Liver (tissue), 3 donors: ENCODE results near the gene UBE2D1.

Experiments used
- ATF3 ChIP-seq: IDR thresholded peaks from 2 replicates; pipeline ENCODE4 v1.6.1; 2016; ENCODE audit warnings: antibody characterized with exemption
- CTCF ChIP-seq: fragments of 150-350 bp; IDR thresholded peaks from 2 replicates; pipeline ENCODE4 v1.5.1; 2017; ENCODE audit warnings: improper control_type of control experiment, low read depth, low read length; ENCODE audit not compliant: missing input control
- EGR1 ChIP-seq, 2 donors: IDR thresholded peaks; 2 replicates each; pipeline ENCODE4 v1.6.1; 2016 to 2018; ENCODE audit warnings: antibody characterized with exemption in 2 of 2, low read depth in 2 of 2
- FOXA1 ChIP-seq: IDR thresholded peaks from 2 replicates; pipeline ENCODE4 v1.6.1; 2016; ENCODE audit warnings: antibody characterized with exemption
- GABPA ChIP-seq, 2 donors: IDR thresholded peaks in 1 of 2; conservative IDR thresholded peaks in 1 of 2; 2 replicates each; pipeline ENCODE4 v1.6.1; 2016; ENCODE audit warnings: antibody characterized with exemption in 2 of 2, mild to moderate bottlenecking in 1 of 2, moderate library complexity in 1 of 2
- JUND ChIP-seq, 2 donors: IDR thresholded peaks; 2 replicates each; pipeline ENCODE4 v1.6.1; 2016; ENCODE audit warnings: antibody characterized with exemption in 2 of 2
- MAX ChIP-seq: IDR thresholded peaks from 2 replicates; pipeline ENCODE4 v1.6.1; 2016; ENCODE audit warnings: antibody characterized with exemption
- REST ChIP-seq: IDR thresholded peaks from 2 replicates; pipeline ENCODE4 v1.6.1; 2016; ENCODE audit warnings: antibody characterized with exemption, mild to moderate bottlenecking
- RXRA ChIP-seq, 2 donors: IDR thresholded peaks; 2 replicates each; pipeline ENCODE4 v1.6.1; 2017 to 2018; ENCODE audit warnings: antibody characterized with exemption in 2 of 2, mild to moderate bottlenecking in 1 of 2
- SP1 ChIP-seq: IDR thresholded peaks from 2 replicates; pipeline ENCODE4 v1.6.1; 2018; ENCODE audit warnings: antibody characterized with exemption, mild to moderate bottlenecking
- TAF1 ChIP-seq: conservative IDR thresholded peaks from 2 replicates; pipeline ENCODE4 v1.6.1; 2016; ENCODE audit warnings: antibody characterized with exemption, mild to moderate bottlenecking
- YY1 ChIP-seq: IDR thresholded peaks from 2 replicates; pipeline ENCODE4 v1.6.1; 2016; ENCODE audit warnings: antibody characterized with exemption, mild to moderate bottlenecking
- ZBTB33 ChIP-seq: IDR thresholded peaks from 2 replicates; pipeline ENCODE4 v1.6.1; 2016; ENCODE audit warnings: antibody characterized with exemption
- donor health status: healthy.
- donor health status: healthy.

- no peak for TF ChIP-seq CTCF
- TF ChIP-seq RXRA (IDR thresholded peaks at IDR 0.05): no peak
- TF ChIP-seq YY1: no peak
- no peak for TF ChIP-seq SP1
- TF ChIP-seq TAF1: no peak
- no peak for TF ChIP-seq MAX
- no peak for TF ChIP-seq JUND (IDR thresholded peaks at IDR 0.05)
- no peak for TF ChIP-seq GABPA (IDR thresholded peaks at IDR 0.05 in 1 of 2, conservative IDR thresholded peaks at IDR 0.05 in 1 of 2)
- TF ChIP-seq EGR1 (IDR thresholded peaks at IDR 0.05; ENCODE audit: low read depth in 2 of 2): no peak
- TF ChIP-seq REST: no peak
- no peak for TF ChIP-seq FOXA1
- no peak for TF ChIP-seq ZBTB33
- TF ChIP-seq ATF3: no peak
Observed at GRCh38 chr10:58350619-58351323, 16.0 kb downstream of the UBE2D1 start.
